IMR-90 (cell line): ENCODE data around the gene SHOX. TPM values are rescaled to one million over a fixed set of nuclear protein-coding genes. Genes with fewer than 3 reads are reported as not detected.

Experiments
- ATAC-seq: fragments of 200-7000 bp; cut with Tn5 transposase; 2 replicates; pipeline ENCODE4 v1.9.1; 2020; ENCODE audit warnings: low read depth, mild to moderate bottlenecking, moderate library complexity
- BruUV-seq: library from RNA; stranded (reverse); fragments of 400-500 nt; replicated peaks from 2 replicates; lab custom pipeline; 2021; lab: Mats Ljungman, UMichigan
- CTCF ChIA-PET: fragments of 300-600 bp; formaldehyde crosslinking; extraction: SDS; loops from one replicate; lab custom pipeline; 2021; ENCODE audit warnings: antibody characterized with exemption; lab: Yijun Ruan, JAX
- POLR2A ChIA-PET: fragments of 300-600 bp; sonication (Branson Sonifier 250); formaldehyde crosslinking; loops from one replicate; lab custom pipeline; 2022; ENCODE audit warnings: antibody characterized with exemption; ENCODE audit not compliant: unreplicated experiment; lab: Charles Lee
- DNase-seq: peaks from one replicate; pipeline ENCODE4 v3.0.0; 2013
- H2AFZ ChIP-seq: replicated peaks from 2 replicates; pipeline ENCODE3; 2013; ENCODE audit warnings: low read length, mild to moderate bottlenecking; ENCODE audit not compliant: poor library complexity
- H2AK5ac ChIP-seq: 2 replicates; pipeline ENCODE4 v1.6.1; 2013; ENCODE audit warnings: low read depth, low read length, inconsistent platforms
- H2AK9ac ChIP-seq: replicated peaks from 2 replicates; pipeline ENCODE3; 2013; ENCODE audit warnings: mild to moderate bottlenecking, low read depth, low read length, moderate library complexity; ENCODE audit not compliant: poor library complexity
- H2BK120ac ChIP-seq: 2 replicates; pipeline ENCODE4 v1.6.1; 2013; ENCODE audit warnings: low read depth, low read length, inconsistent platforms
- H2BK15ac ChIP-seq: 3 replicates; pipeline ENCODE4 v1.6.1; 2013; ENCODE audit warnings: low read depth, low read length, inconsistent platforms
- H2BK20ac ChIP-seq: 2 replicates; pipeline ENCODE4 v1.6.1; 2013; ENCODE audit warnings: low read depth, mild to moderate bottlenecking, inconsistent platforms, low read length, moderate library complexity
- H2BK5ac ChIP-seq: 2 replicates; pipeline ENCODE4 v1.6.1; 2013; ENCODE audit warnings: mild to moderate bottlenecking, low read depth, low read length, inconsistent platforms; ENCODE audit not compliant: poor library complexity, severe bottlenecking
- H3K14ac ChIP-seq: replicated peaks from 2 replicates; pipeline ENCODE4 v1.6.1; 2013; ENCODE audit warnings: low read depth, low read length, inconsistent platforms
- H3K18ac ChIP-seq: 2 replicates; pipeline ENCODE4 v1.6.1; 2013; ENCODE audit warnings: low read depth, low read length, control low read depth
- H3K23ac ChIP-seq: 2 replicates; pipeline ENCODE4 v1.6.1; 2013; ENCODE audit warnings: low read depth, low read length, inconsistent platforms
- H3K27ac ChIP-seq: 2 replicates; pipeline ENCODE4 v1.5.1; 2013; ENCODE audit warnings: mild to moderate bottlenecking, control low read depth, low read length; ENCODE audit not compliant: insufficient read depth
- H3K27me3 ChIP-seq: 2 replicates; pipeline ENCODE4 v1.6.1; 2013; ENCODE audit warnings: low read length; ENCODE audit not compliant: control insufficient read depth, insufficient read depth
- H3K36me3 ChIP-seq: 2 replicates; pipeline ENCODE4 v1.6.1; 2013; ENCODE audit warnings: low read length, mixed read lengths; ENCODE audit not compliant: control insufficient read depth, insufficient read depth
- H3K4ac ChIP-seq: 2 replicates; pipeline ENCODE4 v1.6.1; 2013; ENCODE audit warnings: low read depth, low read length, inconsistent platforms
- H3K4me1 ChIP-seq: 2 replicates; pipeline ENCODE4 v1.6.1; 2013; ENCODE audit warnings: low read length, mixed read lengths; ENCODE audit not compliant: control insufficient read depth, insufficient read depth
- H3K4me2 ChIP-seq: 2 replicates; pipeline ENCODE4 v1.6.1; 2013; ENCODE audit warnings: low read depth, mild to moderate bottlenecking, control low read depth, low read length, moderate library complexity
- H3K4me3 ChIP-seq: 2 replicates; pipeline ENCODE4 v1.5.1; 2013; ENCODE audit warnings: low read depth, mild to moderate bottlenecking, control low read depth, low read length, moderate library complexity; ENCODE audit not compliant: insufficient read depth
- H3K56ac ChIP-seq: 2 replicates; pipeline ENCODE4 v1.6.1; 2013; ENCODE audit warnings: low read length, inconsistent platforms; ENCODE audit not compliant: insufficient read depth; ENCODE audit errors: extremely low read depth
- H3K79me1 ChIP-seq, 2 experiments: 2 replicates each; pipeline ENCODE4 v1.6.1; 2013; ENCODE audit warnings: low read length in 2 of 2, inconsistent platforms in 1 of 2, low read depth in 1 of 2
- H3K9ac ChIP-seq: 2 replicates; pipeline ENCODE4 v1.6.1; 2013; ENCODE audit warnings: low read depth, low read length, control low read depth
- H3K9me1 ChIP-seq: 2 replicates; pipeline ENCODE4 v1.6.1; 2013; ENCODE audit warnings: low read length, inconsistent platforms; ENCODE audit not compliant: insufficient read depth
- H3K9me3 ChIP-seq: 2 replicates; pipeline ENCODE4 v1.6.1; 2013; ENCODE audit warnings: low read length; ENCODE audit not compliant: control insufficient read depth, insufficient read depth
- H4K20me1 ChIP-seq: 2 replicates; pipeline ENCODE4 v1.6.1; 2013; ENCODE audit warnings: low read length, inconsistent platforms; ENCODE audit not compliant: insufficient read depth
- H4K5ac ChIP-seq: 2 replicates; pipeline ENCODE4 v1.6.1; 2013; ENCODE audit warnings: mild to moderate bottlenecking, low read depth, low read length, control low read depth
- H4K8ac ChIP-seq, 2 experiments: 2 replicates each; pipeline ENCODE4 v1.6.1; 2013; ENCODE audit warnings: low read depth in 2 of 2, low read length in 2 of 2, control low read depth in 1 of 2, inconsistent platforms in 1 of 2
- H4K91ac ChIP-seq: 2 replicates; pipeline ENCODE4 v1.6.1; 2013; ENCODE audit warnings: low read depth, low read length, inconsistent platforms; ENCODE audit not compliant: insufficient read depth
- BHLHE40 ChIP-seq: fragments of 150-350 bp; IDR thresholded peaks from 2 replicates; pipeline ENCODE4 v1.6.1; 2016; ENCODE audit warnings: mild to moderate bottlenecking, low read depth, low read length
- CEBPB ChIP-seq: IDR thresholded peaks from 2 replicates; pipeline ENCODE4 v1.6.1; 2012; ENCODE audit warnings: low read depth, low read length, improper control_type of control experiment
- CHD1 ChIP-seq: IDR thresholded peaks from 2 replicates; pipeline ENCODE4 v1.6.1; 2012; ENCODE audit warnings: low read depth, low read length, improper control_type of control experiment
- FOS ChIP-seq: fragments of 150-350 bp; IDR thresholded peaks from 2 replicates; pipeline ENCODE4 v1.6.1; 2016; ENCODE audit warnings: low read depth, low read length
- MAFK ChIP-seq: IDR thresholded peaks from 2 replicates; pipeline ENCODE4 v1.6.1; 2012; ENCODE audit warnings: low read depth, low read length, improper control_type of control experiment
- MAZ ChIP-seq: IDR thresholded peaks from 2 replicates; pipeline ENCODE4 v1.6.1; 2012; ENCODE audit warnings: low read depth, mild to moderate bottlenecking, low read length, improper control_type of control experiment, moderate library complexity, borderline replicate concordance
- MXI1 ChIP-seq: IDR thresholded peaks from 2 replicates; pipeline ENCODE4 v1.6.1; 2012; ENCODE audit warnings: low read depth, mild to moderate bottlenecking, low read length, moderate library complexity, borderline replicate concordance
- NFE2L2 ChIP-seq: fragments of 150-350 bp; IDR thresholded peaks from 2 replicates; pipeline ENCODE4 v1.6.1; 2016; ENCODE audit warnings: low read depth, mild to moderate bottlenecking, low read length
- POLR2A ChIP-seq: IDR thresholded peaks from 2 replicates; pipeline ENCODE4 v1.6.1; 2012; ENCODE audit warnings: mild to moderate bottlenecking, low read depth, low read length
- RAD21 ChIP-seq: IDR thresholded peaks from 2 replicates; pipeline ENCODE4 v1.6.1; 2012; ENCODE audit warnings: low read length, improper control_type of control experiment
- RCOR1 ChIP-seq: IDR thresholded peaks from 2 replicates; pipeline ENCODE4 v1.6.1; 2012; ENCODE audit warnings: mild to moderate bottlenecking, low read length, improper control_type of control experiment; ENCODE audit not compliant: insufficient replicate concordance
- RFX5 ChIP-seq: IDR thresholded peaks from 2 replicates; pipeline ENCODE4 v1.8.0; 2012; ENCODE audit warnings: low read depth, mild to moderate bottlenecking, low read length, moderate library complexity
- SMC3 ChIP-seq: fragments of 150-350 bp; IDR thresholded peaks from 2 replicates; pipeline ENCODE4 v1.6.1; 2016; ENCODE audit warnings: low read depth, mild to moderate bottlenecking, antibody characterized with exemption, low read length, moderate library complexity
- WGBS, 2 experiments: methylation state at CpG; one replicate each; pipeline versions ENCODE4 v1.1.5 to v1.1.7; 2013; ENCODE audit warnings: missing lambda C conversion rate in 2 of 2; ENCODE audit not compliant: insufficient read length in 1 of 2; ENCODE audit errors: extremely low coverage in 2 of 2; 5-methylcytosine and 5-hydroxymethylcytosine counted together
- dilution Hi-C: fragments of 300-500 bp; cut with HindIII; formaldehyde crosslinking; loops from one replicate; pipeline ENCODE4 v1.14.3; 2018; ENCODE audit warnings: low sequenced_read_pairs; ENCODE audit not compliant: unreplicated experiment
- in situ Hi-C: fragments of 300-500 bp; cut with MboI; formaldehyde crosslinking; loops from 3 replicates; pipeline ENCODE4 v1.14.3; 2019; ENCODE audit warnings: low sequenced_read_pairs, inconsistent platforms, mixed read lengths
- intact Hi-C: fragments of 100-400 bp; cut with micrococcal nuclease; formaldehyde crosslinking; loops from 2 replicates; pipeline ENCODE4 v1.10.0; 2022
- polyA plus RNA-seq, 3 experiments: library from polyadenylated mRNA; depleted of rRNA; stranded (reverse); fragments of >200 nt; gene quantifications; 2 replicates each; pipeline ENCODE4 v1.2.3, GENCODE V29; 2012; ENCODE audit warnings: low replicate concordance in 1 of 3
- total RNA-seq: library from RNA; depleted of rRNA; stranded (reverse); fragments of >200 nt; gene quantifications from 2 replicates; pipeline ENCODE4 v1.2.3, GENCODE V29; 2012
- TF ChIP-seq, protein P1 (sequence below): conservative IDR thresholded peaks from 2 replicates; pipeline ENCODE4 v1.5.1; 2012; ENCODE audit warnings: mild to moderate bottlenecking, low read depth, low read length, improper control_type of control experiment
- TF ChIP-seq, protein P2 (sequence below): fragments of 150-350 bp; IDR thresholded peaks from 2 replicates; pipeline ENCODE4 v1.6.1; 2016; ENCODE audit warnings: low read depth, mild to moderate bottlenecking, low read length, moderate library complexity, borderline replicate concordance
- TF ChIP-seq, protein P3 (sequence below): fragments of 150-350 bp; IDR thresholded peaks from 2 replicates; pipeline ENCODE4 v1.6.1; 2017; ENCODE audit warnings: mild to moderate bottlenecking, antibody characterized with exemption, low read length, low read depth

The SHOX gene
- total and polyA plus RNA-seq, 2 of the 4 experiments (the other 2 are of a cell fraction), result not detected

DNA sequence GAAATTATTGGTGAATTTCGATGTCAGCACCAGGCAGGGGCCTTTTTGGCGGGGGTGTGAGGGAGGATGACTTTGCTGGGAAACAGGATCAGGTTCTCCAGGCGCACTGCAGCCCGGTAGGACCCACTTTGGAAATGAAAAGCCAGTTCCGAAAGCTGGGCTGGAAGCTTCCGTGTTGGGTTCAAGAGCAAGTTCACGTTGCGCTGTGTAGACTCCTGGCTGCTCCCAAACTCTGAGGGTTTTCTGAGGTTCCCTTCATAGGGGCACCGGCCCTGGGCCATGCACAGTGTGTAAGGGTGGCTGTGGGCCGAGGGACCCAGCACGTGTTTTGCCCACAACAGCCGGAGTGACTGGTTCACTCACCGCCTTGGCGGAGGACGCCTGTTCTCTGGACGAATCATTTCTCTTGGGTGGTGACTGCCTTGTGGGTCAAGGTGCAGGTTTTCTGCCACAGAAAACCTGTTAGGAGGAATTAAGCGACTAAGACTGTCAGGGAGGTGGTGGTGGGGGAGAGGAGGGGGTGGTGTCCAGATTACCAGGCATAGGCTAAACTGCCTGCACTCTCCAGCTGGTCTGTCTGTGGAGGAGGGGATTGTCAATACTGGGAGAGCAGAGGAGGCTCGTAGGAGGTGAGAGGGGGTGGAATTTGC is 8.0 kb downstream of the SHOX start:
- H3K36me3 ChIP-seq, result no peaks in the 10 kb centered on the region
- intact Hi-C loops, result no loop called here
- in situ Hi-C loops, result no loop called here
- TF ChIP-seq MXI1, result no peak
- TF ChIP-seq, protein P1, sequence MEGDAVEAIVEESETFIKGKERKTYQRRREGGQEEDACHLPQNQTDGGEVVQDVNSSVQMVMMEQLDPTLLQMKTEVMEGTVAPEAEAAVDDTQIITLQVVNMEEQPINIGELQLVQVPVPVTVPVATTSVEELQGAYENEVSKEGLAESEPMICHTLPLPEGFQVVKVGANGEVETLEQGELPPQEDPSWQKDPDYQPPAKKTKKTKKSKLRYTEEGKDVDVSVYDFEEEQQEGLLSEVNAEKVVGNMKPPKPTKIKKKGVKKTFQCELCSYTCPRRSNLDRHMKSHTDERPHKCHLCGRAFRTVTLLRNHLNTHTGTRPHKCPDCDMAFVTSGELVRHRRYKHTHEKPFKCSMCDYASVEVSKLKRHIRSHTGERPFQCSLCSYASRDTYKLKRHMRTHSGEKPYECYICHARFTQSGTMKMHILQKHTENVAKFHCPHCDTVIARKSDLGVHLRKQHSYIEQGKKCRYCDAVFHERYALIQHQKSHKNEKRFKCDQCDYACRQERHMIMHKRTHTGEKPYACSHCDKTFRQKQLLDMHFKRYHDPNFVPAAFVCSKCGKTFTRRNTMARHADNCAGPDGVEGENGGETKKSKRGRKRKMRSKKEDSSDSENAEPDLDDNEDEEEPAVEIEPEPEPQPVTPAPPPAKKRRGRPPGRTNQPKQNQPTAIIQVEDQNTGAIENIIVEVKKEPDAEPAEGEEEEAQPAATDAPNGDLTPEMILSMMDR, result no peak
- no peak for TF ChIP-seq MAZ
- TF ChIP-seq CEBPB, result no peak
- TF ChIP-seq, protein P2, sequence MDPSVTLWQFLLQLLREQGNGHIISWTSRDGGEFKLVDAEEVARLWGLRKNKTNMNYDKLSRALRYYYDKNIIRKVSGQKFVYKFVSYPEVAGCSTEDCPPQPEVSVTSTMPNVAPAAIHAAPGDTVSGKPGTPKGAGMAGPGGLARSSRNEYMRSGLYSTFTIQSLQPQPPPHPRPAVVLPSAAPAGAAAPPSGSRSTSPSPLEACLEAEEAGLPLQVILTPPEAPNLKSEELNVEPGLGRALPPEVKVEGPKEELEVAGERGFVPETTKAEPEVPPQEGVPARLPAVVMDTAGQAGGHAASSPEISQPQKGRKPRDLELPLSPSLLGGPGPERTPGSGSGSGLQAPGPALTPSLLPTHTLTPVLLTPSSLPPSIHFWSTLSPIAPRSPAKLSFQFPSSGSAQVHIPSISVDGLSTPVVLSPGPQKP, result no peak
- TF ChIP-seq, protein P3, sequence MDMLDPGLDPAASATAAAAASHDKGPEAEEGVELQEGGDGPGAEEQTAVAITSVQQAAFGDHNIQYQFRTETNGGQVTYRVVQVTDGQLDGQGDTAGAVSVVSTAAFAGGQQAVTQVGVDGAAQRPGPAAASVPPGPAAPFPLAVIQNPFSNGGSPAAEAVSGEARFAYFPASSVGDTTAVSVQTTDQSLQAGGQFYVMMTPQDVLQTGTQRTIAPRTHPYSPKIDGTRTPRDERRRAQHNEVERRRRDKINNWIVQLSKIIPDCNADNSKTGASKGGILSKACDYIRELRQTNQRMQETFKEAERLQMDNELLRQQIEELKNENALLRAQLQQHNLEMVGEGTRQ, result no peak
- TF ChIP-seq RCOR1, result no peak
- no peak for TF ChIP-seq RAD21
- no peak for TF ChIP-seq MAFK
- TF ChIP-seq SMC3, result no peak
- TF ChIP-seq FOS, result no peak
- no peak for TF ChIP-seq BHLHE40
- TF ChIP-seq RFX5, result no peak
- no peak for TF ChIP-seq NFE2L2
- no peak for TF ChIP-seq CHD1
- no peak for TF ChIP-seq POLR2A
- ChIA-PET CTCF (no interaction called here), POLR2A (no interaction called here)
- no peak overlapping the region for H3K18ac ChIP-seq
- no peak overlapping the region for H4K91ac ChIP-seq
- no peak overlapping the region for H2AK5ac ChIP-seq
- H2AFZ ChIP-seq, result no peak overlapping the region
- H3K23ac ChIP-seq, result no peak overlapping the region
- BruUV-seq, result no TSS peak
- no peaks in the 10 kb centered on the region for H3K9me1 ChIP-seq
- no peak for DNase-seq
- ATAC-seq, result no peak
- H3K79me1 ChIP-seq, result no peaks in the 10 kb centered on the region
- H4K5ac ChIP-seq, result no peak overlapping the region
- no peak overlapping the region for H3K27ac ChIP-seq
- no peak overlapping the region for H4K8ac ChIP-seq
- no peak overlapping the region for H2BK5ac ChIP-seq
- no peaks in the 10 kb centered on the region for H4K20me1 ChIP-seq
- H3K4me1 ChIP-seq, result no peaks in the 10 kb centered on the region
- H3K9ac ChIP-seq, result no peak overlapping the region
- peaks cover 11% of the 10 kb centered on the region for H3K27me3 ChIP-seq
- H2BK120ac ChIP-seq, result no peak overlapping the region
- H3K4me2 ChIP-seq, result no peak overlapping the region
- dilution Hi-C loops, result no loop called here
- no peak overlapping the region for H3K14ac ChIP-seq
- no peak overlapping the region for H3K4ac ChIP-seq
- no peak overlapping the region for H3K56ac ChIP-seq
- 4% methylated on average over 9 of the region's 18 CpGs; no CpG with 5 or more reads in 1 of the 2 experiments for WGBS, 2 experiments
- no peak overlapping the region for H2BK20ac ChIP-seq
- H3K9me3 ChIP-seq, result peaks cover 3% of the 10 kb centered on the region; the same call in 1 of the 2 replicates
- no peak overlapping the region for H2BK15ac ChIP-seq
- no peak overlapping the region for H3K4me3 ChIP-seq
- no peak overlapping the region for H2AK9ac ChIP-seq
